Measurements from ENCODE around the gene UBN1.

DNA sequence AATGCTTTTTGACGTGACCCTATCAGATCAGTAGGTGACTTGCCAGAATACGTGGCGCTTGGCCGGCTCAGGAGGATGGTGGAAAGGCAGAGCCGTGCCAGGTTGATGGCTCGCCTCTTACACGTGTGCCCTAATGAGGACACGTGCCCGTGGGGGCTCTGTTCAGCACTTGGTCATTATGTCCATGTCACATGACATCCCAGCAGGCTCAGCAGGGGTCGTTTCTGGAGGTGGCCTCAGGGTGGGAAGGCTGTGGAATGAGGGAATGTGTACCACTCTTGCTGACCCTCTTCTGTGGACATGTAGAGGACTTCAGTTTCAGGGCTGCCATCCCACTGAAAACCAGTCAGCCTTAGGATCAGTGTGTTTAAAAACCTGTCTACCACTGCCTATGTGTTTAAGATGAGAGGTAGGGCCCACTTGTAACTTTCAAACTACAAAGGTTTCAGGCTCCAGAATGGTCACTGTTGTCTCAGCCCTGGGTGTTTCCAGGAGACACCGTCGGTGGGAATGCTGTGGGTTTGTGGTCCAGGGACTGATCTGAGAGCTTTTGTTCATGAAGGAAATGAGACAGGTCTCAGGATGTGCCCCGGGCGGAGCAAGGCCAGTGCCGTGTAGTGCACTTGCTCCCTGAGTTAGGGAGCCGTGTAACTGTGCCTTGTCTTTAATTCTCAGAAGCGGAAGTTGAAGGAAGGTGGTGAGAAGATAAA is 12.1 kb downstream of the UBN1 start:
- TF ChIP-seq, protein P1, sequence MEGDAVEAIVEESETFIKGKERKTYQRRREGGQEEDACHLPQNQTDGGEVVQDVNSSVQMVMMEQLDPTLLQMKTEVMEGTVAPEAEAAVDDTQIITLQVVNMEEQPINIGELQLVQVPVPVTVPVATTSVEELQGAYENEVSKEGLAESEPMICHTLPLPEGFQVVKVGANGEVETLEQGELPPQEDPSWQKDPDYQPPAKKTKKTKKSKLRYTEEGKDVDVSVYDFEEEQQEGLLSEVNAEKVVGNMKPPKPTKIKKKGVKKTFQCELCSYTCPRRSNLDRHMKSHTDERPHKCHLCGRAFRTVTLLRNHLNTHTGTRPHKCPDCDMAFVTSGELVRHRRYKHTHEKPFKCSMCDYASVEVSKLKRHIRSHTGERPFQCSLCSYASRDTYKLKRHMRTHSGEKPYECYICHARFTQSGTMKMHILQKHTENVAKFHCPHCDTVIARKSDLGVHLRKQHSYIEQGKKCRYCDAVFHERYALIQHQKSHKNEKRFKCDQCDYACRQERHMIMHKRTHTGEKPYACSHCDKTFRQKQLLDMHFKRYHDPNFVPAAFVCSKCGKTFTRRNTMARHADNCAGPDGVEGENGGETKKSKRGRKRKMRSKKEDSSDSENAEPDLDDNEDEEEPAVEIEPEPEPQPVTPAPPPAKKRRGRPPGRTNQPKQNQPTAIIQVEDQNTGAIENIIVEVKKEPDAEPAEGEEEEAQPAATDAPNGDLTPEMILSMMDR (IDR thresholded peaks at IDR 0.05; ENCODE audit: low read length), result no peak
- no peak for TF ChIP-seq EZH2 (IDR thresholded peaks at IDR 0.05; ENCODE audit: borderline replicate concordance, low read length)

Data from OCI-LY1 (cell line).